Thoracic aorta (tissue), 2 donors: ENCODE data around the gene MAST3. TPM values are rescaled to one million over a fixed set of nuclear protein-coding genes. Genes with fewer than 3 reads are reported as not detected.
A peak's percentile ranks its signal among the peaks of the same experiment; 100 is the strongest.

ENCODE experiments used
- ATAC-seq: fragments of 150-250 bp; one replicate; pipeline ENCODE4 v1.8.0; 2017; ENCODE audit warnings: low read depth; ENCODE audit not compliant: insufficient number of reproducible peaks, low FRiP score
- DNase-seq: peaks from one replicate; pipeline ENCODE4 v3.0.0-alpha.2; 2020; ENCODE audit warnings: low spot score
- H3K27ac ChIP-seq, 2 donors: fragments of 200-600 bp; sonication (generic); 1 replicate in 1 of 2; 2 replicates in 1 of 2; pipeline ENCODE4 v1.5.1; 2016; ENCODE audit warnings: mild to moderate bottlenecking in 2 of 2, moderate library complexity in 2 of 2
- H3K27me3 ChIP-seq: fragments of 200-600 bp; sonication (generic); replicated peaks from 2 replicates; pipeline ENCODE4 v1.6.0; 2016; ENCODE audit warnings: mild to moderate bottlenecking; ENCODE audit not compliant: insufficient read depth
- H3K36me3 ChIP-seq: fragments of 200-600 bp; sonication (generic); one replicate; pipeline ENCODE4 v1.5.1; 2016
- H3K4me1 ChIP-seq, 2 donors: fragments of 200-600 bp; sonication (generic); 1 replicate in 1 of 2; 2 replicates in 1 of 2; pipeline versions ENCODE4 v1.5.1 to v1.6.0; 2016; ENCODE audit warnings: low read depth in 2 of 2, mild to moderate bottlenecking in 1 of 2; ENCODE audit not compliant: control insufficient read depth in 1 of 2
- H3K4me3 ChIP-seq: fragments of 200-600 bp; sonication (generic); 2 replicates; pipeline ENCODE4 v1.5.1; 2016; ENCODE audit warnings: mild to moderate bottlenecking
- H3K9me3 ChIP-seq: fragments of 200-600 bp; sonication (generic); 2 replicates; pipeline ENCODE4 v1.5.1; 2016
- CTCF ChIP-seq: fragments of 200-600 bp; sonication (generic); IDR thresholded peaks from one replicate; pipeline ENCODE4 v1.5.1; 2019; ENCODE audit warnings: antibody characterized with exemption
- total RNA-seq, 2 donors: library from RNA; depleted of rRNA; stranded (reverse); fragments of >200 nt; gene quantifications; one replicate each; pipeline versions ENCODE4 v1.1.0 to v1.2.3, GENCODE V29; 2016

Gene MAST3
- total RNA-seq, 2 donors from 2014 or later = 18.7 to 27.8 TPM

GRCh38 chr19:18165794-18166544 lies 68.4 kb downstream of the MAST3 start:
- TF ChIP-seq CTCF = no peak
- DNase-seq = no peak
- no peak for ATAC-seq
- H3K4me3 ChIP-seq = no peak overlapping the region
- H3K4me1 ChIP-seq = peaks cover 1 to 6% of the 10 kb centered on the region in 2 donors
- no peaks in the 10 kb centered on the region for H3K27me3 ChIP-seq
- no peak overlapping the region for H3K27ac ChIP-seq
- no peaks in the 10 kb centered on the region for H3K9me3 ChIP-seq
- peaks cover 42% of the 10 kb centered on the region for H3K36me3 ChIP-seq

GRCh38 chr19:18167011-18167410 lies 69.4 kb downstream of the MAST3 start:
- ATAC-seq (no peak), DNase-seq (no peak)
- H3K27me3 ChIP-seq = no peaks in the 10 kb centered on the region
- H3K27ac ChIP-seq = no peak overlapping the region
- TF ChIP-seq CTCF = no peak
- H3K36me3 ChIP-seq = peaks cover 41% of the 10 kb centered on the region
- no peak overlapping the region for H3K4me3 ChIP-seq
- H3K9me3 ChIP-seq = no peaks in the 10 kb centered on the region
- no peaks in the 10 kb centered on the region for H3K4me1 ChIP-seq

- no peak for DNase-seq
- peak; percentile 80 for TF ChIP-seq CTCF
- peaks cover 0 to under 1% of the 10 kb centered on the region in 2 donors for H3K4me1 ChIP-seq
- peaks cover 34% of the 10 kb centered on the region for H3K36me3 ChIP-seq
- no peaks in the 10 kb centered on the region for H3K9me3 ChIP-seq
- H3K4me3 ChIP-seq = no peak overlapping the region
- peak; percentile 21 for ATAC-seq
- no peak overlapping the region for H3K27ac ChIP-seq
- H3K27me3 ChIP-seq = no peaks in the 10 kb centered on the region
Observed at GRCh38 chr19:18167975-18168645, 70.5 kb downstream of the MAST3 start.

- ATAC-seq (no peak), DNase-seq (no peak)
- peaks cover 0 to 6% of the 10 kb centered on the region in 2 donors for H3K4me1 ChIP-seq
- H3K9me3 ChIP-seq = no peaks in the 10 kb centered on the region
- H3K36me3 ChIP-seq = peaks cover 29% of the 10 kb centered on the region
- H3K27ac ChIP-seq = peak overlapping the region in 1 of 2 donors; percentile 36
- H3K4me3 ChIP-seq = no peak overlapping the region
- TF ChIP-seq CTCF = no peak
- no peaks in the 10 kb centered on the region for H3K27me3 ChIP-seq
Observed at GRCh38 chr19:18168673-18169381, 71.2 kb downstream of the MAST3 start.

GRCh38 chr19:18170714-18171255 lies 73.2 kb downstream of the MAST3 start:
- Histone ChIP-seq H3K4me3 (no peak overlapping the region), H3K27me3 (no peaks in the 10 kb centered on the region), H3K4me1 (peaks cover 6 to 12% of the 10 kb centered on the region in 2 donors), H3K27ac (peak overlapping the region in 1 of 2 donors; percentile 36), H3K36me3 (peaks cover 22% of the 10 kb centered on the region), H3K9me3 (no peaks in the 10 kb centered on the region)
- ATAC-seq (no peak), DNase-seq (no peak)
- no peak for TF ChIP-seq CTCF
